ENCODE results near the gene PRDX2. TPM values are rescaled to one million over a fixed set of nuclear protein-coding genes. Genes with fewer than 3 reads are reported as not detected.

Gene PRDX2
- total RNA-seq, 1 donor: 155 TPM

- peaks cover 11% of the 10 kb centered on the region for H4K20me1 ChIP-seq (ENCODE audit: insufficient read depth, low read length)
- no peaks in the 10 kb centered on the region for H3K36me3 ChIP-seq (ENCODE audit: insufficient read depth, low read length)
- no peak for TF ChIP-seq CTCF (IDR thresholded peaks at IDR 0.05; ENCODE audit: extremely low read depth, low read depth, low read length)
- no peak overlapping the region for H3K4me2 ChIP-seq (ENCODE audit: insufficient read depth, low read length)
- no peaks in the 10 kb centered on the region for H3K4me1 ChIP-seq (ENCODE audit: insufficient read depth, low read length)
- no peak overlapping the region for H3K27ac ChIP-seq (ENCODE audit: low read depth, low read length)
- H3K9me3 ChIP-seq (ENCODE audit: low read depth, low read length): no peaks in the 10 kb centered on the region
- H3K79me2 ChIP-seq (ENCODE audit: insufficient read depth, low read length): no peaks in the 10 kb centered on the region
- peak; percentile 94 for DNase-seq (ENCODE audit: insufficient read length, low spot score, missing footprints)
- peaks cover 73% of the 10 kb centered on the region for H3K27me3 ChIP-seq (ENCODE audit: insufficient read depth, low read length)
- H3K4me3 ChIP-seq (ENCODE audit: insufficient read depth, low read length): no peak overlapping the region
- no peak overlapping the region for H2AFZ ChIP-seq (ENCODE audit: low read length)
These were observed 33.6 kb upstream of the PRDX2 start for GRCh38 chr19:12834976-12835757.

GRCh38 chr19:12834566-12834943, 33.0 kb upstream of the PRDX2 start, which contains the start of gene RTBDN:
Gene RTBDN (minus strand): TSS chr19:12834579. CDS start chr19:12829979, 4,600 bp downstream.
- TF ChIP-seq CTCF (IDR thresholded peaks at IDR 0.05; ENCODE audit: extremely low read depth, low read depth, low read length): no peak
- H2AFZ ChIP-seq (ENCODE audit: low read length): no peak within 1 kb of the TSS
- H3K9me3 ChIP-seq (ENCODE audit: low read depth, low read length): no peaks in the 10 kb centered on the region
- no peaks in the 10 kb centered on the region for H3K79me2 ChIP-seq (ENCODE audit: insufficient read depth, low read length)
- peaks cover 11% of the 10 kb centered on the region for H4K20me1 ChIP-seq (ENCODE audit: insufficient read depth, low read length)
- H3K4me1 ChIP-seq (ENCODE audit: insufficient read depth, low read length): no peaks in the 10 kb centered on the region
- H3K27ac ChIP-seq (ENCODE audit: low read depth, low read length): no peak within 1 kb of the TSS
- peaks cover 67% of the 10 kb centered on the region for H3K27me3 ChIP-seq (ENCODE audit: insufficient read depth, low read length)
- no peak within 1 kb of the TSS for H3K4me3 ChIP-seq (ENCODE audit: insufficient read depth, low read length)
- no peaks in the 10 kb centered on the region for H3K36me3 ChIP-seq (ENCODE audit: insufficient read depth, low read length)
- peak; percentile 87 for DNase-seq (ENCODE audit: insufficient read length, low spot score, missing footprints)
- no peak within 1 kb of the TSS for H3K4me2 ChIP-seq (ENCODE audit: insufficient read depth, low read length)

DNA sequence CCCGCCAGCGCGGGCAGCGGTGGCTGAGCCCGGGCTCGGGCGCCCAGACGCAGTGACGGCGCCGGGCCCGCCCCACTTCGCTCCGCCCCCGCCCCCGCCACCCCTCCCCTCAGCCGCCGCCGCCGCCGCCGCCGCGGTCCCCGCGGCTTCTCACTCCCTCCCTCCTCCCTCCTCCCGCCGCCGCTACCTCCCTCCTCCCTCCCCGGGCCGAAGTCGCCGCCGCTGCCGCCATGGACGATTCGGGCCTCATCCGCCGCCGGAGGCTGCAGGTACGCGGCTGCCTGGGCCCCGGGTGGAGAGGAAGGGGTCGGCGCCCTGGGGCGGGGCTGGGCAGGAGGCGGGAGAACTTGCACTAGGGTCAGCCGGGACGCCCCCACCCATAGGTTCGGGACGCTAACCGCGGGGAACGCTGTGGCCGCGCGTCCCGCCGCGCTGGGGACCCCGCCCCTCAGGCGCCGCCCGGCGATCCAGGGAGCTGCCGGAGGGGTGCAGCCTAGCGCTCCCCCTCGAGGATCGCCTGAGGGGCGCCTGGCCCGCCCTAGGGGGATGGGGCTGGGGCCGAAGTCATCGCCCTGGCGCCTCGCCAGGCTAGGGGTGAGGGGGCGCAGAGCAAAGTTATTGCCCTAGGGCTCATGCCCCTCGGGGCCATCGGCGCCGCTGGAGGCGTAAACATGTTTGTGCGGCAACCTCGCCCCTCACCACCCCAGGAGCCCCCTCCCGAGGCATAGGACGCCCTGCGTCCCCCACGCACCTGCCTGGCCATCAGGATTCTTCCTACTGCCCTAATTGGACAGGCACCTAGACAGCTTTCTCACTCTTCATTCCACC, 32.4 kb upstream of the PRDX2 start:
- Histone ChIP-seq H3K9me3 (ENCODE audit: low read depth, low read length) (no peaks in the 10 kb centered on the region), H3K27ac (ENCODE audit: low read depth, low read length) (no peak overlapping the region), H3K79me2 (ENCODE audit: insufficient read depth, low read length) (no peaks in the 10 kb centered on the region), H2AFZ (ENCODE audit: low read length) (no peak overlapping the region), H3K4me2 (ENCODE audit: insufficient read depth, low read length) (no peak overlapping the region), H4K20me1 (ENCODE audit: insufficient read depth, low read length) (peaks cover 11% of the 10 kb centered on the region), H3K27me3 (ENCODE audit: insufficient read depth, low read length) (peaks cover 61% of the 10 kb centered on the region), H3K4me3 (ENCODE audit: insufficient read depth, low read length) (no peak overlapping the region), H3K4me1 (ENCODE audit: insufficient read depth, low read length) (no peaks in the 10 kb centered on the region), H3K36me3 (ENCODE audit: insufficient read depth, low read length) (no peaks in the 10 kb centered on the region)
- TF ChIP-seq CTCF (IDR thresholded peaks at IDR 0.05; ENCODE audit: extremely low read depth, low read depth, low read length): no peak
- peak; percentile 87 for DNase-seq (ENCODE audit: insufficient read length, low spot score, missing footprints)

- no peaks in the 10 kb centered on the region for H3K4me1 ChIP-seq (ENCODE audit: insufficient read depth, low read length)
- TF ChIP-seq CTCF (IDR thresholded peaks at IDR 0.05; ENCODE audit: extremely low read depth, low read depth, low read length): no peak
- no peak overlapping the region for H2AFZ ChIP-seq (ENCODE audit: low read length)
- DNase-seq (ENCODE audit: insufficient read length, low spot score, missing footprints): peak; percentile 55
- peaks cover 55% of the 10 kb centered on the region for H3K27me3 ChIP-seq (ENCODE audit: insufficient read depth, low read length)
- H3K36me3 ChIP-seq (ENCODE audit: insufficient read depth, low read length): no peaks in the 10 kb centered on the region
- no peak overlapping the region for H3K4me3 ChIP-seq (ENCODE audit: insufficient read depth, low read length)
- no peaks in the 10 kb centered on the region for H3K9me3 ChIP-seq (ENCODE audit: low read depth, low read length)
- no peak overlapping the region for H3K27ac ChIP-seq (ENCODE audit: low read depth, low read length)
- H3K4me2 ChIP-seq (ENCODE audit: insufficient read depth, low read length): no peak overlapping the region
- no peaks in the 10 kb centered on the region for H3K79me2 ChIP-seq (ENCODE audit: insufficient read depth, low read length)
- H4K20me1 ChIP-seq (ENCODE audit: insufficient read depth, low read length): peaks cover 11% of the 10 kb centered on the region
These were observed 31.8 kb upstream of the PRDX2 start for GRCh38 chr19:12833418-12833737.
